GM18873 (cell line): ENCODE data around the gene ALPL.

Experiments used
- ATAC-seq: cut with Tn5 transposase; IDR thresholded peaks from one replicate; pipeline ENCODE4 v1.9.1; 2021; ENCODE audit warnings: mild to moderate bottlenecking, moderate library complexity, moderate number of reproducible peaks; ENCODE audit not compliant: unreplicated experiment, low FRiP score

The ALPL gene

GRCh38 chr1:21594935-21595897 is 86.0 kb downstream of the ALPL start:
- ATAC-seq: no peak

GRCh38 chr1:21596174-21596573 is 87.0 kb downstream of the ALPL start:
- ATAC-seq: no peak

GRCh38 chr1:21596628-21597027 is 87.4 kb downstream of the ALPL start:
- no peak for ATAC-seq

GRCh38 chr1:21597753-21598152 is 88.5 kb downstream of the ALPL start:
- no peak for ATAC-seq

- ATAC-seq: no peak
These were observed 89.2 kb downstream of the ALPL start for GRCh38 chr1:21598417-21598816.

- no peak for ATAC-seq
These were observed 89.7 kb downstream of the ALPL start for GRCh38 chr1:21598904-21599303.

GRCh38 chr1:21599402-21599801 is 90.2 kb downstream of the ALPL start:
- ATAC-seq: no peak

- ATAC-seq: no peak
These were observed 92.2 kb downstream of the ALPL start for GRCh38 chr1:21601278-21602048.

GRCh38 chr1:21603177-21604138 is 94.2 kb downstream of the ALPL start:
- no peak for ATAC-seq

- ATAC-seq: no peak
These were observed 95.2 kb downstream of the ALPL start for GRCh38 chr1:21604208-21604957.

- no peak for ATAC-seq
These were observed 95.9 kb downstream of the ALPL start for GRCh38 chr1:21605012-21605715.

GRCh38 chr1:21605964-21606705 is 96.9 kb downstream of the ALPL start:
- ATAC-seq: no peak

- ATAC-seq: no peak
These were observed 98.6 kb downstream of the ALPL start for GRCh38 chr1:21607549-21608529.

- ATAC-seq: no peak
These were observed 99.6 kb downstream of the ALPL start for GRCh38 chr1:21608798-21609197.

- no peak for ATAC-seq
These were observed 100.8 kb downstream of the ALPL start for GRCh38 chr1:21610027-21610426.

- ATAC-seq: no peak
These were observed 102.0 kb downstream of the ALPL start for GRCh38 chr1:21610989-21611785.
